Fibroblast of lung (primary cell): ENCODE data around the gene PACC1. TPM values are rescaled to one million over a fixed set of nuclear protein-coding genes. Genes with fewer than 3 reads are reported as not detected.

Experiments
- DNase-seq, 2 donors: peaks; one replicate each; pipeline versions ENCODE4 v3.0.0 to v3.0.0-alpha.2; 2010; ENCODE audit warnings: low read depth in 2 of 2
- H2AFZ ChIP-seq: 2 replicates; pipeline ENCODE4 v1.5.1; 2012; ENCODE audit warnings: low read length, control low read depth, inconsistent platforms
- H3K27ac ChIP-seq: 2 replicates; pipeline ENCODE4 v1.5.1; 2011; ENCODE audit warnings: low read length, control low read depth; ENCODE audit not compliant: insufficient read depth
- H3K27me3 ChIP-seq: 2 replicates; pipeline ENCODE4 v1.5.1; 2011; ENCODE audit warnings: mild to moderate bottlenecking, low read length; ENCODE audit not compliant: control insufficient read depth, insufficient read depth
- H3K36me3 ChIP-seq: 2 replicates; pipeline ENCODE4 v1.5.1; 2011; ENCODE audit warnings: low read length; ENCODE audit not compliant: control insufficient read depth, insufficient read depth
- H3K4me1 ChIP-seq: 2 replicates; pipeline ENCODE4 v1.5.1; 2011; ENCODE audit warnings: low read length; ENCODE audit not compliant: control insufficient read depth, insufficient read depth; ENCODE audit errors: extremely low read depth
- H3K4me2 ChIP-seq: 2 replicates; pipeline ENCODE4 v1.5.1; 2011; ENCODE audit warnings: low read length, control low read depth; ENCODE audit not compliant: insufficient read depth; ENCODE audit errors: extremely low read depth
- H3K4me3 ChIP-seq, 4 experiments: fragments of 200-600 bp in 1 of 4; sonication (generic) in 1 of 4; replicated peaks in 1 of 4; 2 replicates each; pipeline ENCODE4 v1.5.1; 2011 to 2016; ENCODE audit warnings: low read length in 4 of 4, low read depth in 3 of 4, mild to moderate bottlenecking in 3 of 4, control low read depth in 2 of 4, inconsistent platforms in 1 of 4, mixed read lengths in 1 of 4; ENCODE audit not compliant: insufficient read depth in 1 of 4; ENCODE audit errors: control extremely low read depth in 1 of 4
- H3K79me2 ChIP-seq: 2 replicates; pipeline ENCODE4 v1.5.1; 2012; ENCODE audit warnings: mild to moderate bottlenecking, low read length, inconsistent platforms; ENCODE audit not compliant: control insufficient read depth, insufficient read depth
- H3K9ac ChIP-seq: 2 replicates; pipeline ENCODE4 v1.5.1; 2011; ENCODE audit warnings: mild to moderate bottlenecking, low read length, control low read depth; ENCODE audit not compliant: insufficient read depth
- H3K9me3 ChIP-seq: 2 replicates; pipeline ENCODE4 v1.5.1; 2012; ENCODE audit warnings: low read depth, low read length; ENCODE audit not compliant: control insufficient read depth, insufficient read depth
- H4K20me1 ChIP-seq: 2 replicates; pipeline ENCODE4 v1.5.1; 2011; ENCODE audit warnings: low read length; ENCODE audit not compliant: control insufficient read depth, insufficient read depth; ENCODE audit errors: extremely low read depth
- EZH2 ChIP-seq: IDR thresholded peaks from 2 replicates; pipeline ENCODE4 v1.5.1; 2012; ENCODE audit warnings: low read length, control low read depth, mild to moderate bottlenecking; ENCODE audit errors: missing control alignments
- polyA plus RNA-seq, 2 donors: library from polyadenylated mRNA; depleted of rRNA in 1 of 2; stranded (reverse) in 1 of 2; unstranded in 1 of 2; fragments of >200 nt; gene quantifications; 2 replicates each; pipeline ENCODE4 v1.2.1, GENCODE V29; 2011 to 2012; ENCODE audit warnings: missing spikeins in 1 of 2
- total RNA-seq: library from RNA; depleted of rRNA; stranded (reverse); fragments of >200 nt; gene quantifications from 2 replicates; pipeline ENCODE4 v1.2.1, GENCODE V29; 2014
- TF ChIP-seq, protein P1 (sequence below), 2 donors: IDR thresholded peaks in 1 of 2; conservative IDR thresholded peaks in 1 of 2; 1 replicate in 1 of 2; 2 replicates in 1 of 2; pipeline ENCODE4 v1.5.1; 2011 to 2012; ENCODE audit warnings: low read length in 2 of 2, control low read depth in 1 of 2, inconsistent platforms in 1 of 2, low read depth in 1 of 2, mild to moderate bottlenecking in 1 of 2

The PACC1 gene
- total and polyA plus RNA-seq, 2 donors (not counting 1 experiment from before 2014, with no cell fraction given): 5.7 to 16.0 TPM

DNA sequence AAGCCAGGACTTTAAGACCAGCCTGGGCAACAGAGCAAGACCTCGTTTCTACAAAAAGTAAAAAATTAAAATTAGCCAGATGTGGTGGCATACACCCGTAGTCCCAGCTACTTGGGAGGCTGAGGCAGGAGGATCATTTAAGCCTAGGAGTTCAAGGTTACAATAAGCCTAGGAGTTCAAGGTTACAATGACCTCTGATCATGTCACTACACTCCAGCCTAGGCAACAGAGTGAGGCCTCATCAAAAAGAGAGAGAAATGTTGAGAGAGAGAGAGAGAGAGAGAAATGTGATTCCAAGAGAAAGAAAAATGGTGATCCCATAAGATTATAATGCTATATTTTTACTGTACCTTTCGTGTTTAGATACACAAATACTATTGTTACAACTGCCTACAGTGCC, 60.2 kb downstream of the PACC1 start:
- no peak overlapping the region for H3K4me2 ChIP-seq
- TF ChIP-seq, protein P1, sequence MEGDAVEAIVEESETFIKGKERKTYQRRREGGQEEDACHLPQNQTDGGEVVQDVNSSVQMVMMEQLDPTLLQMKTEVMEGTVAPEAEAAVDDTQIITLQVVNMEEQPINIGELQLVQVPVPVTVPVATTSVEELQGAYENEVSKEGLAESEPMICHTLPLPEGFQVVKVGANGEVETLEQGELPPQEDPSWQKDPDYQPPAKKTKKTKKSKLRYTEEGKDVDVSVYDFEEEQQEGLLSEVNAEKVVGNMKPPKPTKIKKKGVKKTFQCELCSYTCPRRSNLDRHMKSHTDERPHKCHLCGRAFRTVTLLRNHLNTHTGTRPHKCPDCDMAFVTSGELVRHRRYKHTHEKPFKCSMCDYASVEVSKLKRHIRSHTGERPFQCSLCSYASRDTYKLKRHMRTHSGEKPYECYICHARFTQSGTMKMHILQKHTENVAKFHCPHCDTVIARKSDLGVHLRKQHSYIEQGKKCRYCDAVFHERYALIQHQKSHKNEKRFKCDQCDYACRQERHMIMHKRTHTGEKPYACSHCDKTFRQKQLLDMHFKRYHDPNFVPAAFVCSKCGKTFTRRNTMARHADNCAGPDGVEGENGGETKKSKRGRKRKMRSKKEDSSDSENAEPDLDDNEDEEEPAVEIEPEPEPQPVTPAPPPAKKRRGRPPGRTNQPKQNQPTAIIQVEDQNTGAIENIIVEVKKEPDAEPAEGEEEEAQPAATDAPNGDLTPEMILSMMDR (conservative IDR thresholded peaks at IDR 0.05 in 1 of 2, IDR thresholded peaks at IDR 0.05 in 1 of 2; ENCODE audit: low read depth in 1 of 2, low read length in 2 of 2): no peak
- no peak for TF ChIP-seq EZH2
- H3K79me2 ChIP-seq: no peaks in the 10 kb centered on the region
- no peaks in the 10 kb centered on the region for H3K9me3 ChIP-seq
- no peaks in the 10 kb centered on the region for H4K20me1 ChIP-seq
- no peak overlapping the region for H3K4me3 ChIP-seq
- no peak overlapping the region for H3K9ac ChIP-seq
- H3K36me3 ChIP-seq: no peaks in the 10 kb centered on the region
- H3K27ac ChIP-seq: no peak overlapping the region
- no peak overlapping the region for H2AFZ ChIP-seq
- no peak for DNase-seq
- H3K27me3 ChIP-seq: no peaks in the 10 kb centered on the region
- no peaks in the 10 kb centered on the region for H3K4me1 ChIP-seq

DNA sequence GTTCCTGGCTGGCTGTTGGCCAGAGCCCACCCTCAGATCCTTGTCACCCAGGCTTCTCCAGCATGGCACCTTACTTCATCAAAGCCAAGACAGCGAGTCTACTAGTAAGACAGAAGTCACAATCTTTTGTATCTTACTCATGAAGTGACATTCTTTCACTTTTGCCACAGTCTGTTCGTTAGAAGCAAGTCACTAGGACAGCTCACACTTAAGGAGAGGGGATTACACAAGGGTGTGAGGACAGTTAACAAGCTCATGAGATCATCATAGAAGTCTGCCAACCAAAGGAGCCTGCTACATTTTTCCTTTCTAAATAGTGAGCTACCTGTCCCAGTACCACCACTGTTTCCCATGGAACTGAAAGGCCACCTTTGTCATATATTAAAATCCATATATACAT, 61.5 kb downstream of the PACC1 start:
- H3K4me2 ChIP-seq: no peak overlapping the region
- no peaks in the 10 kb centered on the region for H3K79me2 ChIP-seq
- no peak overlapping the region for H3K4me3 ChIP-seq
- H2AFZ ChIP-seq: no peak overlapping the region
- DNase-seq: peak in 1 of 2 donors; percentile 4
- no peaks in the 10 kb centered on the region for H4K20me1 ChIP-seq
- H3K4me1 ChIP-seq: no peaks in the 10 kb centered on the region
- TF ChIP-seq EZH2: no peak
- TF ChIP-seq, protein P1 (conservative IDR thresholded peaks at IDR 0.05 in 1 of 2, IDR thresholded peaks at IDR 0.05 in 1 of 2; ENCODE audit: low read depth in 1 of 2, low read length in 2 of 2): no peak
- H3K36me3 ChIP-seq: no peaks in the 10 kb centered on the region
- no peak overlapping the region for H3K27ac ChIP-seq
- no peak overlapping the region for H3K9ac ChIP-seq
- H3K9me3 ChIP-seq: no peaks in the 10 kb centered on the region
- H3K27me3 ChIP-seq: no peaks in the 10 kb centered on the region

DNA sequence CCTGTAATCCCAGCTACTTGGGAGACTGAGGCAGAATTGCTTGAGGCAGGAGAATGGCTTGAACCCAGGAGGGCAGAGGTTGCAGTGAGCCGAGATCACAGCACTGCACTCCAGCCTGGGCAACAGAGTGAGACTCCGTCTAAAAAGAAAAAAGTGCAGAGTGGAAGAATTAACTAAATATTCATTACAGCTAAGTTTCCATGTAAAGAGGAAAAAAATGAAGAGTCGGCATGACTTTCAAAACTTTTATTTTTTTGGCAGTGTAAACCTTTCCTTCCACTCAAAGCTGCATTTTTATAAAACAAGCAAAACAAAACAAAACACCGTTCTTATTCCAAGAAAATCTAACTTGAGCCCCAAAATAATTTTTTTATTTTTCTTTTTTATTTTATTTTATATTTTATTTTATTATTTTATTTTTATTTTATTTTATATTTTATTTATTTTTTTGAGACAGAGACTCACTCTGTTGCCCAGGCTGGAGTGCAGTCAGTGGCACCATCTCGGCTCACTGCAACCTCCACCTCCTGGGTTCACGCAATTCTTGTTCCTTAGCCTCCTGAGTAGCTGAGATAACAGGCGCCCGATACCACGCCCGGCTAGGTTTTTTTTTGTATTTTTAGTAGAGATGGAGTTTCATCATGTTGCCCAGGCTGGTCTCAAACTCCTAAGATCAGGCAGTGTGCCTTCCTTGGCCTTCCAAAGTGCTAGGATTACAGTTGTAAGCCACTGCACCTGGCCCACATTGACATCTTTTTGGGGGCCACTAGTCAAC, 62.9 kb downstream of the PACC1 start:
- no peaks in the 10 kb centered on the region for H3K4me1 ChIP-seq
- no peak overlapping the region for H3K4me2 ChIP-seq
- DNase-seq: no peak
- no peak overlapping the region for H2AFZ ChIP-seq
- no peaks in the 10 kb centered on the region for H3K27me3 ChIP-seq
- no peaks in the 10 kb centered on the region for H3K9me3 ChIP-seq
- no peaks in the 10 kb centered on the region for H3K79me2 ChIP-seq
- no peak overlapping the region for H3K27ac ChIP-seq
- TF ChIP-seq, protein P1 (conservative IDR thresholded peaks at IDR 0.05 in 1 of 2, IDR thresholded peaks at IDR 0.05 in 1 of 2; ENCODE audit: low read depth in 1 of 2, low read length in 2 of 2): no peak
- H4K20me1 ChIP-seq: no peaks in the 10 kb centered on the region
- no peak overlapping the region for H3K9ac ChIP-seq
- H3K4me3 ChIP-seq: no peak overlapping the region
- no peaks in the 10 kb centered on the region for H3K36me3 ChIP-seq
